GM12864 (cell line): ENCODE data around the gene OPN1SW.

Experiments used
- DNase-seq: peaks from one replicate; pipeline ENCODE4 v3.0.0-alpha.2; 2011; ENCODE audit warnings: low read depth
- H3K4me3 ChIP-seq: 2 replicates; pipeline ENCODE4 v1.5.1; 2011; ENCODE audit warnings: mild to moderate bottlenecking, low read depth, low read length, control low read depth
- CTCF ChIP-seq: IDR thresholded peaks from 2 replicates; pipeline ENCODE4 v1.5.1; 2011; ENCODE audit warnings: low read depth, mild to moderate bottlenecking, moderate library complexity, low read length, control low read depth, inconsistent platforms; ENCODE audit errors: missing control alignments

OPN1SW gene

GRCh38 chr7:128767475-128768110 lies 8.0 kb downstream of the OPN1SW start:
- TF ChIP-seq CTCF: no peak
- no peak for DNase-seq
- no peak overlapping the region for H3K4me3 ChIP-seq

- DNase-seq: no peak
- TF ChIP-seq CTCF: no peak
Measured at GRCh38 chr7:128763541-128763940, 12.1 kb downstream of the OPN1SW start.

GRCh38 chr7:128759242-128759641 lies 16.4 kb downstream of the OPN1SW start:
- no peak for TF ChIP-seq CTCF
- DNase-seq: no peak

More at GRCh38 chr7:128763541-128763940, 12.1 kb downstream of the OPN1SW start:
- no peak overlapping the region for H3K4me3 ChIP-seq

GRCh38 chr7:128758553-128758952 lies 17.0 kb downstream of the OPN1SW start:
- H3K4me3 ChIP-seq: no peak overlapping the region
- no peak for TF ChIP-seq CTCF
- no peak for DNase-seq

More at GRCh38 chr7:128759242-128759641, 16.4 kb downstream of the OPN1SW start:
- H3K4me3 ChIP-seq: no peak overlapping the region

GRCh38 chr7:128757203-128757602 lies 18.4 kb downstream of the OPN1SW start:
- no peak overlapping the region for H3K4me3 ChIP-seq
- no peak for TF ChIP-seq CTCF
- no peak for DNase-seq

- no peak overlapping the region for H3K4me3 ChIP-seq
- DNase-seq: no peak
- TF ChIP-seq CTCF: no peak
Measured at GRCh38 chr7:128755819-128756476, 19.6 kb downstream of the OPN1SW start.

GRCh38 chr7:128755075-128755818 lies 20.3 kb downstream of the OPN1SW start:
- no peak for TF ChIP-seq CTCF
- DNase-seq: no peak
- no peak overlapping the region for H3K4me3 ChIP-seq
